HG03139 (cell line): ENCODE results near the gene PIGP.
"Not testable (repeated sequence)": the region's sequence is repeated elsewhere in the genome, so short reads cannot be mapped to it uniquely, and the experiment has no call there.

Source experiments
- ATAC-seq: cut with Tn5 transposase; IDR thresholded peaks from one replicate; pipeline ENCODE4 v1.9.1; 2021; ENCODE audit not compliant: unreplicated experiment

PIGP gene

DNA sequence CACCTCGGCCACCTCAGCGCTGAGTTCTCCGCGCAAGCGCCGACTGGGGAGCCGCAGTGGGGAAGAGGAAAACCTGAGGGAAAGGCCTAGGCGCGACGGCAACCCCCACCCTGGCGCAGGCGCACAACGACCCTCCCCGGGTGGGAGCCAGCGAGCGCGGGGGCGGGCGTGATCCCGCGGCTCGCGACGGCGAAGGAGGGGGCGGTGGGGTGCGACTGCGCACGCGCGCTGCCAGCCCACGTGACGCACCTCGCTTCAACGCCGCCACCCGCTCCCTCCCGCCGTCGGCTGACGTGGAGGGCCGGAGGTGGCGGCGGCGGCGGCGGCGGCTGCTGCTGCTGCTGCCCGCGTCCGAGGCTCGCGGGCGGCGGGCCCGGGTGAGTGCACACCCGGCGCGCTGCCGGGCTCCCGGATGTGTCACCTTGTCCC is at the start of gene PIGP, which contains the start of gene TTC3:
Gene PIGP, minus strand, starts transcription at position 84 of the 429 bp plus-strand sequence. CDS start 556 bp downstream, outside the sequence.
Gene TTC3, plus strand, starts transcription at position 267 of the 429 bp plus-strand sequence. CDS start 14,004 bp downstream, outside the sequence.
- peak; percentile 57 for ATAC-seq

GRCh38 chr21:37119421-37120218 is 46.7 kb upstream of the PIGP start:
- no peak for ATAC-seq

DNA sequence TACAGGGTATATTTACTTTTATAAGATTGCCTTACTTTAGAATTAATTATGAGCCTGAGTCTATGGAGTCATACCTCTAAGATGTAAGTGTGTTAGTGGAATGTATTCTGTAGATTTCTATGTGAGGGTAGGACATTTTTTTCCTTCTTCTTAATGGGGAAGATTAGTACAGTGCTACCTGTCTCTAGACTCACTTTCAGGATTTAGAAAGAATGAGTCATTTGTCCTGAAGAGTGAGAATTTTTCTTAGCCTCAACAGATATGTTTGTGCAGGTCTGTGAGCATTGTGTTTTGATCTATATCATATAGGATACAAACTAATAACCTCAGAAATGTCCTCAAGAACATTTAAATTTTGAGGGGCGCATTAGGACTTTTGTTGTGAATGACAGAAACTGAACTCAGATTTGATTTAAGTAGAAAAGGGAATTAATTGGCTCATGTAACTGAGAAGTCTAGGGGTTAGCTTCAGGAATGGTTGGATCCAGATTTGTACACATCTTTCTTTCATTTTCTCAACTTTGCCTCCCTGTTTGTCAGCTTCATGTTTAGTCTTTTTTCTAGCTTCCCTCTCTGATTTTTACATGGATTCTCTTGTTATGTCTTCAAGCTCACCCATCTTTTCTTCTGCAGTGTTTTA is 45.4 kb upstream of the PIGP start:
- no peak for ATAC-seq

GRCh38 chr21:37117204-37117603 is 44.3 kb upstream of the PIGP start:
- ATAC-seq, result no peak

- ATAC-seq, result not testable (repeated sequence)
These were observed 43.6 kb upstream of the PIGP start for GRCh38 chr21:37116459-37116858.

GRCh38 chr21:37114301-37114700 is 41.4 kb upstream of the PIGP start:
- not testable (repeated sequence) for ATAC-seq

DNA sequence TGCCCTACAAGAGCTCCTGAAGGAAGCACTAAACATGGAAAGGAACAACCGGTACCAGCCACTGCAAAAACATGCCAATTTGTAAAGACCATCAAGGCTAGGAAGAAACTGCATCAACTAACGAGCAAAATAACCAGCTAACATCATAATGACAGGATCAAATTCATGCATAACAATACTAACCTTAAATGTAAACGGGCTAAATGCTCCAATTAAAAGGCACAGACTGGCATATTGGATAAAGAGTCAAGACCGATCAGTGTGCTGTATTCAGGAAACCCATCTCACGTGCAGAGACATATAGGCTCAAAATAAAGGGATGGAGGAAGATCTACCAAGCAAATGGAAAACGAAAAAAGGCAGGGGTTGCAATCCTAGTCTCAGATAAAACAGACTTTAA is 38.2 kb upstream of the PIGP start:
- ATAC-seq, result not testable (repeated sequence)

GRCh38 chr21:37106998-37107397 is 34.1 kb upstream of the PIGP start:
- ATAC-seq, result no peak

- ATAC-seq, result not testable (repeated sequence)
These were observed 29.9 kb upstream of the PIGP start for GRCh38 chr21:37102746-37103145.

DNA sequence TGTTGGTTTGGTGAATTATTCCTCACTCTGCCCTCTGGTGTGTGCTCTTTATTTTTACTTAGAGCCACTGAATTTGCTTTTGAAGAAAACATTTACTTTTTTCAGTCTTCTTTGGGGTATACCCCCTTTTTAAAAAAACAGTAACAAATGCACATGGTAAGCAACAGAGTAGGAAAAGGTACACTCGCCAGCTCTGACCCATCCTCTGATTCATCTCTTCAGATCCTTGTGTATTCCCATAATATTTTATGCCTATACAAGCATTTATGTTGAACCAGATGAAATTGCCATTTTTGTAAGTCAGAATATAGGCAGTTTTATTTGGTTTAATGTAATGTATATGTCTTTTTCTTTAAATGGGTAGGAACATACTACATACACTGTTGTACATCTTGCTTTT is 28.5 kb upstream of the PIGP start:
- ATAC-seq, result no peak

DNA sequence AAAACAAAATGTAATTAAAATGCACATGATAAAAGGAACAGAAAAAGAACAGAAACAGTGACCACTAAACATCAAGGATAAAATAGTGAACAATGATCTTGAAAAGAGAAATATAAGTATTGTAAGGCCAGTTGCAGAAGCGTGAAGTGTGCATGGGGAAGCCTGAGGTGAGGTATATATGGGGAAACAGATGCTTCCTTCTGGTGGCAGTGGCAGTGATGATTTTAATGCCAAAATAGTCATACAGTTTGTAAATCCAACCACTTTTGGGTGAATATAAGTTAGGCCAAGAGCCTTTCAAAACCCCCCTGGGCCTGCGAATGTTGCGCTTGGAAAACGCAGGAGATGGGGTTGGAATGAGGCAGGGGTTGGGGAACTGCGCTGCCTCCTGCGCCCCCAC is 27.4 kb upstream of the PIGP start:
- no peak for ATAC-seq

- no peak for ATAC-seq
These were observed 25.9 kb upstream of the PIGP start for GRCh38 chr21:37098751-37099150.

GRCh38 chr21:37095821-37096220 is 22.9 kb upstream of the PIGP start:
- ATAC-seq, result no peak

DNA sequence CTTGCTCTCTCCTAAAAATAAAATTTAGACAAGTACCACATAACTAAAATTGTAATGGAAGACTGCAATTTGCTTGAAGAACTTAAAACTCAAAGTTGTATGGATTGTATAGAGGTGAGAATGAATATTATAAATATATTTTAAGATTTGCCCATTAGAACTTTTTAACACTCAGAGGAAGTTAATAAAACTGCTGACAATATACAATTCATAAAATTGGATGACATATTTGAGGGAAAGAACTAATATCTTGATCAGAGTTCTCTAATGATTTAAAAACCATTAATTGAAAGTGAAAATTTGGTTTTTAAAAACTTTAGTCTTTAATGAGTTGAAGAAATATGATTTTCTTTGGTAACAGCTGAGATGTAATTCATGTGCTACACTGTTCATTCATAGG is 21.1 kb upstream of the PIGP start:
- ATAC-seq, result no peak

DNA sequence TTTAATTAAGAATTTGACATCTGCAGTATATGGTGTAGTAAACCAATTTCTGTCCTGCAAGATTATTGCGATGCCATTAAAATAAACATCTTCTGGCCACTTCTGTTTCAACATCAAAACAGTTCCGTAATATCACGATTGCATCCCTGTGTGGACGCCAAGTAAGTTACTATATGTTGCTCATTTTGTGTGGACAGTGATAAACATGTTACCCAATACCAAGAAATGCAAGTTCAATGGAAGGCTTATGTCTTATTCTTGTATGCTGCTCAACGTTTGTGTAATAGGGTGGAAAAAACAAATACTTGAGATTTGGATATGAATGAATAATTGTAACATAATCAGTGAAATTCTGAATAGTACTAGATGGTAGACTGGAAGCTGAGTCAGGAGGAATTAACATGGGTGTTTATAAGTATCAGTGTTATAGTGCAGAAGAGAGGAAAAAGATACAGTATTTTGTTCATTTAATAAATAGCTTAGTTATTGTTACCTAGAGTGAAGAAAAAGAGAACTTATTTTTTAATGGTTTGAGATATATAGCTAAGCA is 15.4 kb upstream of the PIGP start:
- ATAC-seq, result no peak

DNA sequence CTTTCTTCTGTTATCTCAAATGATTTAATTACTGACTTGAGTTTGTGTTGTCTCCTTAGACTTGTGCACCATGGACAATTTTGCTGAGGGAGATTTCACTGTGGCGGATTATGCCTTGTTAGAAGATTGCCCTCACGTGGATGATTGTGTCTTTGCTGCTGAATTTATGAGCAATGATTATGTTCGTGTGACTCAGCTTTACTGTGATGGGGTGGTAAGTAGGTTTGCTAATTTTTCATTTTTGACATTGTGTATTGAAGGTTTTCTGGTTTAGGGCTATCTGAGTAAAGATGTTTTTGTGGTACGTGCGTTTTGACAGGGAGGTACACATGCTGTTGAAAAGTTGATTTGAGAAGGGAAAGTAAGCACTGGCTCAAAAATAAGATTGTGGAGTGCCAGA is 14.3 kb upstream of the PIGP start:
- ATAC-seq, result no peak

DNA sequence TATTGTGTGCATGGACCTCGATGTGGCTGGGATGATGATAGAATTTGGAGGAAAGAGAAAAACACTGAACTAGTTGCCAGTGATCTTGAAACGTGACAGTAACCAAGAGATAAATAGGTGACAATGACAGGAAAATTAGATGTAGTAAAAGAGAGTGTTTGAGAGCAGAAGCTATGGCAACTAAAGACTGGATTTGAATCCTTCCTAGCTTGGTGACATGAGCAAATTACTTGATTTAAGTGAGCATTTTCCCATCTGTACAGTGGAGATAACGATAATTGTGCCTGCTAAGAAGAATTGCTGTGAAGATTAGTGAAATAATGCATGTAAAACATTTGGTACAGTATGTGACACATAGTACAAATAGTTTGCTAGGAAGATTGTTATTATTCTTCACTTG is 12.9 kb upstream of the PIGP start:
- ATAC-seq, result no peak

GRCh38 chr21:37082856-37083528 is 10.1 kb upstream of the PIGP start:
- no peak for ATAC-seq

DNA sequence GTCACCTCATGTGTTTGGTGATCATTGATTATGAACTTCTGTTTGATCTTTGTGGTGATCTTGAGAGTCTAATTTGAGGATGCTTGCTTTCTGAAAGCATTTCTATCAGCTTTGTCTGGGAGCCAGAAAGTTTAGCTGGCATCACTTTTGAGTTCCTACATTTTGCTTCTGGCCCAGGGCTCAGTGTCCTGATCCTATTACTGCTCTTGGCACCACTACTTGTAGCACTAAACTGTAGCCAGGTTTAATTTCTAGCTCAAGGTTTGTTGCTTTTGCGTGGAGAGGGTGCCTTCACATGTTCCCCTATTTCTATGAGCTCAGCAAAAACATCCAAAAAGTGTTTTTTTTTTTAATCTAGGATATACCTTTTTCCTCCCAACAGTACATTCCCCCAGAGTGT is 9.5 kb upstream of the PIGP start:
- no peak for ATAC-seq

GRCh38 chr21:37079211-37079824 is 6.4 kb upstream of the PIGP start:
- ATAC-seq, result no peak

GRCh38 chr21:37077403-37077802 is 4.5 kb upstream of the PIGP start:
- ATAC-seq, result no peak
